ENCODE results near the gene ME3. TPM values are rescaled to one million over a fixed set of nuclear protein-coding genes. Genes with fewer than 3 reads are reported as not detected.

The ME3 gene
- polyA plus RNA-seq, 1 donor (not counting 4 experiments of a cell fraction or from before 2014, with no cell fraction given), result 1.0 TPM

DNA sequence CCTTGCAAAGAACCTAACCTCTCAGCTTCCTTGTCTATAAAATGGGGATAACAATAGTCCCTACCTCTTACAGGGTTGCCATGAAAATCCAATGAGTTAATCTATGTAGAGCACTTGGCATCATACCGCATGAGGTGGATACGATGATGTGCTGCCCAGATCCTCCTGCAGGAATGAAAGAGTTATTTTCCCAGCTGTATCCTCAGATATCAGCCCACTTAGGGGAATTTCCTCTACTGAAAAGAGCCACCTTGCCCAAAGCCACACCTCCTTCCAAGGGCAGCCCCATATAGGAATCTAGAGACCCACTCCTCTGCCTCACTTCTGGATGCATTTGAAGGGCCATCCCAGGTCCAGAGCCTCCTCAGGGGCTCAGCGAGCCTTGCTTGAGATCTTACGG lies 169.3 kb downstream of the ME3 start:
- FAIRE-seq, result no peak

GRCh38 chr11:86502137-86502642 lies 170.2 kb downstream of the ME3 start:
- Histone ChIP-seq H3K36me3 (ENCODE audit: control insufficient read depth in 2 of 2, extremely low read depth in 1 of 2, insufficient read depth in 2 of 2, low read length in 2 of 2) (no peaks in the 10 kb centered on the region), H3K4me2 (ENCODE audit: control insufficient read depth, extremely low read depth, insufficient read depth, low read depth, low read length) (no peak overlapping the region), H3K4me3 (ENCODE audit: control insufficient read depth in 2 of 3, extremely low read depth in 1 of 3, insufficient read depth in 2 of 3, low read depth in 1 of 3, low read length in 3 of 3) (no peak overlapping the region), H3K9me1 (ENCODE audit: control insufficient read depth, extremely low read depth, insufficient read depth, low read length) (no peaks in the 10 kb centered on the region), H3K4me1 (ENCODE audit: control insufficient read depth, extremely low read depth, insufficient read depth, low read length) (peaks cover 4% of the 10 kb centered on the region), H2AFZ (ENCODE audit: control insufficient read depth, low read length) (no peak overlapping the region), H3K9ac (ENCODE audit: control insufficient read depth, extremely low read depth, insufficient read depth, low read length) (no peak overlapping the region), H4K20me1 (ENCODE audit: control insufficient read depth, extremely low read depth, insufficient read depth, low read length) (no peaks in the 10 kb centered on the region), H3K9me3 (ENCODE audit: control insufficient read depth, low read depth, low read length) (no peaks in the 10 kb centered on the region), H3K79me2 (ENCODE audit: control insufficient read depth, insufficient read depth, low read length) (no peaks in the 10 kb centered on the region), H3K27me3 (ENCODE audit: control insufficient read depth, extremely low read depth, insufficient read depth, low read length) (no peaks in the 10 kb centered on the region), H3K27ac (ENCODE audit: control insufficient read depth, insufficient read depth, low read length) (no peak overlapping the region)
- FAIRE-seq (no peak), DNase-seq (ENCODE audit: low read depth, low spot score) (no peak)
- dilution Hi-C loops (cut with MboI; ENCODE audit: extremely low pct_ligation_motif_present, low sequenced_read_pairs), result no loop called here
- TF ChIP-seq CTCF (optimal IDR thresholded peaks at IDR 0.05 in 1 of 3, IDR thresholded peaks at IDR 0.05 in 1 of 3, conservative IDR thresholded peaks at IDR 0.05 in 1 of 3; ENCODE audit: extremely low read depth in 1 of 3, insufficient read depth in 2 of 3, low read length in 3 of 3) (no peak), EZH2 (IDR thresholded peaks at IDR 0.05; ENCODE audit: low read length) (no peak)

More for the DNA sequence above, 169.3 kb downstream of the ME3 start:
- Histone ChIP-seq H3K4me2 (ENCODE audit: control insufficient read depth, extremely low read depth, insufficient read depth, low read depth, low read length) (no peak overlapping the region), H3K36me3 (ENCODE audit: control insufficient read depth in 2 of 2, extremely low read depth in 1 of 2, insufficient read depth in 2 of 2, low read length in 2 of 2) (no peaks in the 10 kb centered on the region), H3K9me3 (ENCODE audit: control insufficient read depth, low read depth, low read length) (no peaks in the 10 kb centered on the region), H3K79me2 (ENCODE audit: control insufficient read depth, insufficient read depth, low read length) (no peaks in the 10 kb centered on the region), H3K9ac (ENCODE audit: control insufficient read depth, extremely low read depth, insufficient read depth, low read length) (no peak overlapping the region), H2AFZ (ENCODE audit: control insufficient read depth, low read length) (no peak overlapping the region), H3K4me1 (ENCODE audit: control insufficient read depth, extremely low read depth, insufficient read depth, low read length) (peaks cover 2% of the 10 kb centered on the region), H3K4me3 (ENCODE audit: control insufficient read depth in 2 of 3, extremely low read depth in 1 of 3, insufficient read depth in 2 of 3, low read depth in 1 of 3, low read length in 3 of 3) (no peak overlapping the region), H3K9me1 (ENCODE audit: control insufficient read depth, extremely low read depth, insufficient read depth, low read length) (no peaks in the 10 kb centered on the region), H3K27me3 (ENCODE audit: control insufficient read depth, extremely low read depth, insufficient read depth, low read length) (no peaks in the 10 kb centered on the region), H4K20me1 (ENCODE audit: control insufficient read depth, extremely low read depth, insufficient read depth, low read length) (no peaks in the 10 kb centered on the region), H3K27ac (ENCODE audit: control insufficient read depth, insufficient read depth, low read length) (no peak overlapping the region)
- no peak for DNase-seq (ENCODE audit: low read depth, low spot score)
- no peak for TF ChIP-seq EZH2 (IDR thresholded peaks at IDR 0.05; ENCODE audit: low read length)
- no peak for TF ChIP-seq CTCF (optimal IDR thresholded peaks at IDR 0.05 in 1 of 3, IDR thresholded peaks at IDR 0.05 in 1 of 3, conservative IDR thresholded peaks at IDR 0.05 in 1 of 3; ENCODE audit: extremely low read depth in 1 of 3, insufficient read depth in 2 of 3, low read length in 3 of 3)
- dilution Hi-C loops (cut with MboI; ENCODE audit: extremely low pct_ligation_motif_present, low sequenced_read_pairs), result no loop called here
